Left lung (tissue), 10 donors: ENCODE data around the gene SLC38A10. TPM values are rescaled to one million over a fixed set of nuclear protein-coding genes. Genes with fewer than 3 reads are reported as not detected.

ENCODE experiments used
- ATAC-seq: fragments of 200-7000 bp; cut with Tn5 transposase; one replicate; pipeline ENCODE4 v1.9.1; 2020; ENCODE audit warnings: moderate library complexity
- DNase-seq, 4 donors: peaks; one replicate each; pipeline ENCODE4 v3.0.0-alpha.2; 2013 to 2020
- H3K27ac ChIP-seq, 2 donors: fragments of 200-600 bp; sonication (generic) in 1 of 2; one replicate each; pipeline versions ENCODE4 v1.5.0 to v1.8.0; 2020 to 2021
- H3K27me3 ChIP-seq, 2 donors: fragments of 200-600 bp; sonication (generic) in 1 of 2; one replicate each; pipeline versions ENCODE4 v1.5.0 to v1.8.0; 2020 to 2021
- H3K36me3 ChIP-seq, 2 donors: fragments of 200-600 bp; sonication (generic) in 1 of 2; one replicate each; pipeline versions ENCODE4 v1.5.0 to v1.8.0; 2020 to 2021
- H3K4me1 ChIP-seq, 2 donors: fragments of 200-600 bp; one replicate each; pipeline ENCODE4 v1.8.0; 2021
- H3K4me3 ChIP-seq, 2 donors: fragments of 200-600 bp; sonication (generic) in 1 of 2; one replicate each; pipeline versions ENCODE4 v1.5.0 to v1.8.0; 2020 to 2021; ENCODE audit warnings: mild to moderate bottlenecking in 1 of 2
- H3K9me3 ChIP-seq, 2 donors: fragments of 200-600 bp; sonication (generic) in 1 of 2; one replicate each; pipeline versions ENCODE4 v1.5.0 to v1.8.0; 2020 to 2021
- intact Hi-C, 2 donors: fragments of 100-400 bp; cut with DNase I; formaldehyde crosslinking; loops; one replicate each; pipeline versions ENCODE4 v1.11.2 to v1.14.2; 2022
- polyA plus RNA-seq, 6 donors: library from polyadenylated mRNA; unstranded; fragments of 120-200 nt; gene quantifications; one replicate each; pipeline ENCODE4 v1.2.1, GENCODE V29; 2013; ENCODE audit not compliant: insufficient read length in 6 of 6
- total RNA-seq, 2 donors: library from RNA; stranded (reverse); fragmentation: NEBNext Ultra II Directional; extraction: Animal tissue kit (Norgen Biotek cat#: 25700); gene quantifications; one replicate each; pipeline ENCODE4 v1.2.1, GENCODE V29; 2021
- TF ChIP-seq, protein P1 (sequence below), 2 donors: fragments of 200-600 bp; sonication (generic) in 1 of 2; IDR thresholded peaks; one replicate each; pipeline versions ENCODE4 v1.5.0 to v1.8.0; 2021; ENCODE audit warnings: antibody characterized with exemption in 2 of 2
- donor health status: DM: no; HTN: yes; CAD: no.
- donor health status: DM: no; HTN: no; CAD: no.

The SLC38A10 gene
- total and polyA plus RNA-seq, 8 donors: 48.4 to 109 (median 63.0) TPM

DNA sequence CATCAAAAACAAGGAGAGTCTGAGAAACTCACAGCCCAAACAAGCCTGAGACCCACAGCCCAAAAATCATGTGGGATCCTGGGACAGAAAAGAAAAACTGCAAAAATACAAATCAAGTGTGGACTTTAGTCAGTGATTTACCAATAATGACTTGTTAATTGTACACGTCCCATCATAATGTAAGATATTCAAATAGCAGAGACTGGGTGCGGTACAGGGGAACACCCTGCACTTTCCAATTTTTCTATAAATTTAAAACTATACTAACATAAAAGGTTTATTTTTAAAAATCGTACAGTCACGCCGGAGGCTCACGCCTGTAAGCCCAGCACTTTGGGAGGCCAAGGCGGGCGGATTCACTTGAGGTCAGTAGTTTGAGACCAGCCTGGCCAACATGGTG, 81.1 kb downstream of the SLC38A10 start:
- H3K27ac ChIP-seq: no peak overlapping the region
- TF ChIP-seq, protein P1, sequence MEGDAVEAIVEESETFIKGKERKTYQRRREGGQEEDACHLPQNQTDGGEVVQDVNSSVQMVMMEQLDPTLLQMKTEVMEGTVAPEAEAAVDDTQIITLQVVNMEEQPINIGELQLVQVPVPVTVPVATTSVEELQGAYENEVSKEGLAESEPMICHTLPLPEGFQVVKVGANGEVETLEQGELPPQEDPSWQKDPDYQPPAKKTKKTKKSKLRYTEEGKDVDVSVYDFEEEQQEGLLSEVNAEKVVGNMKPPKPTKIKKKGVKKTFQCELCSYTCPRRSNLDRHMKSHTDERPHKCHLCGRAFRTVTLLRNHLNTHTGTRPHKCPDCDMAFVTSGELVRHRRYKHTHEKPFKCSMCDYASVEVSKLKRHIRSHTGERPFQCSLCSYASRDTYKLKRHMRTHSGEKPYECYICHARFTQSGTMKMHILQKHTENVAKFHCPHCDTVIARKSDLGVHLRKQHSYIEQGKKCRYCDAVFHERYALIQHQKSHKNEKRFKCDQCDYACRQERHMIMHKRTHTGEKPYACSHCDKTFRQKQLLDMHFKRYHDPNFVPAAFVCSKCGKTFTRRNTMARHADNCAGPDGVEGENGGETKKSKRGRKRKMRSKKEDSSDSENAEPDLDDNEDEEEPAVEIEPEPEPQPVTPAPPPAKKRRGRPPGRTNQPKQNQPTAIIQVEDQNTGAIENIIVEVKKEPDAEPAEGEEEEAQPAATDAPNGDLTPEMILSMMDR (IDR thresholded peaks at IDR 0.05): no peak
- H3K27me3 ChIP-seq: no peaks in the 10 kb centered on the region
- no peak for ATAC-seq
- H3K4me1 ChIP-seq: no peaks in the 10 kb centered on the region
- intact Hi-C loops: no loop called here
- H3K4me3 ChIP-seq: no peak overlapping the region
- H3K9me3 ChIP-seq: no peaks in the 10 kb centered on the region
- H3K36me3 ChIP-seq: peaks cover 0 to 4% of the 10 kb centered on the region in 2 donors
- no peak for DNase-seq

DNA sequence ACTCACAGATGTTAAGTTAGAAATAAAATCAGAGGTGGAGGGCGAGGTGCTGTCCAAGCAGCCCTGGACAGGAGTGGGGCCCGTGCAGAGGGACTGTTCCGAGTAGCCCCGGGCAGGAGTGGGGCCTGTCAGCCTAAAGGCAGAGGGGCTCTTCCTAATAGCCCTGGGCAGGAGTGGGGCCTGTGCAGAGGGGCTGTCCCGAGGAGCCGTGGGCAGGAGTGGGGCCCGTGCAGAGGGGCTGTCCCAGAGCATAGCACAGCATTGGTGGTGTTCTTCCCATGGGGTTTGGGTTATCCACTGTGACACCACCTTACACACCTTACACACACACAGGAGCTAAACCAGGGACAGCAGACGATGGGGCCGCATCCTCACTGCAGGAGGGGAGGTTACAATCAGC, 82.7 kb downstream of the SLC38A10 start:
- Histone ChIP-seq H3K36me3 (no peaks in the 10 kb centered on the region), H3K4me1 (no peaks in the 10 kb centered on the region), H3K27ac (no peak overlapping the region), H3K4me3 (no peak overlapping the region), H3K9me3 (no peaks in the 10 kb centered on the region), H3K27me3 (no peaks in the 10 kb centered on the region)
- ATAC-seq (no peak), DNase-seq (no peak)
- TF ChIP-seq, protein P1 (IDR thresholded peaks at IDR 0.05): no peak
- intact Hi-C loops: no loop called here

DNA sequence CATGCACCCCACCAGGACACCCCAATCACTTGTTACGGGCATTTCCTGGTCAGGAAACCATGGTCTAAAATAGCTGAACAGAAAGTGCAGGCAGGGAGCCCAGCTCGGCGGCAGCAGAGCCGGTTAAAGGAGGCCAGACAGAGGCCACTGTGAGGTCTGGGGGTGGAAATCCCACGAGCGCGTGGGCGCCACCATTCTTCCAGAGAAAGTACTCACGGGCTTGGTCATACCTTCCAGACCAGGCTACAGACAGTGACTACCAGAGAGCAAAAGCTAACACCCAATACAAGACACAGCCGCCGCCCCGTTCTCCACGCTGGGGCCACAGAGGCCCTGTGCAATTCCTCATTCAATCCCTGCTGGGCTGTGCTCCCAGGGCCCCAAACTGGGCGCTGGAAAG, 84.2 kb downstream of the SLC38A10 start:
- Histone ChIP-seq H3K4me1 (no peaks in the 10 kb centered on the region), H3K9me3 (no peaks in the 10 kb centered on the region), H3K36me3 (peaks cover 0 to 8% of the 10 kb centered on the region in 2 donors), H3K27ac (no peak overlapping the region), H3K4me3 (no peak overlapping the region), H3K27me3 (no peaks in the 10 kb centered on the region)
- no peak for ATAC-seq
- intact Hi-C loops: no loop called here
- TF ChIP-seq, protein P1 (IDR thresholded peaks at IDR 0.05): no peak
- no peak for DNase-seq

DNA sequence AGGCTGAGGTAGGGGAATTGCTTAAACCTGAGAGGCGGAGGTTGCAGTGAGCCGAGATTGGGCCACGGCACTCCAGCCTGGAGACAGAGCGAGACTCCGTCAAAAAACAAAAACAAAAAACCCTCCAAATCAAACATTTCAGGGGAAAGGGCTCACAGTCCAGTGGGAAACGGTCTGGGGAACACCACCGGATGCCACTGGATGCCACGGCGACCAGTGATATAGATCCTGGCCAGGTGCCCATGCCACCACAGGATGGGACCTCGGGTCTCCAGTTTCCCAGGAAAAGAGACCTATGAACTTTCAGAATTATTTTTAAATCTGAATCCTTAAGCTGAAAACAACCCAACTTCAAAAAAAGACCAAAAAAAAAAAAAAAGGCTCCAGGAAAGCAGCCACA, 84.6 kb downstream of the SLC38A10 start:
- TF ChIP-seq, protein P1 (IDR thresholded peaks at IDR 0.05): no peak
- intact Hi-C loops: no loop called here
- ATAC-seq: no peak

DNA sequence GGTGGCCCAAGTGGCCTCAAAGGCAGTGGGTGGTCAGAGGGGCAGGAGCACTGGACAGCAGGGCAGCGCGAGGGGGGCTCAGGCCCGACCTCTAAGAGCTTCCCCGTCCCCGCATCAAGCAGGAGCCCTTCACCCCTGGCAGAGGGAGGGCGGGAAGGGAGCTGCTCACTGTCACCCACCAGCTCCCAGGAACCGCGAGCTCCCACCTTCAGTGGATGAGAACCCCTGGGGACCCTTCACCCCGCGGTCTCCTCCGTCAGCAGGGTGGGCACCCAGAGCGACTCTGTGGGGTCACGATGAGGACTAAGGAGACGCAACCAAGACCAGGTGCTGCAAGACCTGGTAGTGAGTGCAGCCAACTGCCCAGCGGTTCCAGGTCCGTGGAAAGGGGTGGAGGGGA, 86.0 kb downstream of the SLC38A10 start:
- Histone ChIP-seq H3K4me1 (no peaks in the 10 kb centered on the region), H3K4me3 (no peak overlapping the region), H3K27ac (no peak overlapping the region), H3K36me3 (peaks cover 0 to 8% of the 10 kb centered on the region in 2 donors), H3K9me3 (no peaks in the 10 kb centered on the region), H3K27me3 (no peaks in the 10 kb centered on the region)
- intact Hi-C loops: no loop called here
- ATAC-seq (no peak), DNase-seq (peak in 1 of 4 donors; percentile 55)
- TF ChIP-seq, protein P1 (IDR thresholded peaks at IDR 0.05): no peak

More for the DNA sequence above, 84.6 kb downstream of the SLC38A10 start:
- Histone ChIP-seq H3K9me3 (no peaks in the 10 kb centered on the region), H3K36me3 (peaks cover 0 to 8% of the 10 kb centered on the region in 2 donors), H3K4me1 (no peaks in the 10 kb centered on the region), H3K27me3 (no peaks in the 10 kb centered on the region), H3K4me3 (no peak overlapping the region), H3K27ac (no peak overlapping the region)
- DNase-seq: peak in 1 of 4 donors; percentile 12
